Measurements from ENCODE around the gene RPUSD4.
A peak's percentile ranks its signal among the peaks of the same experiment; 100 is the strongest.
"Not testable (repeated sequence)": the region's sequence is repeated elsewhere in the genome, so short reads cannot be mapped to it uniquely, and the experiment has no call there.

RPUSD4 gene, protein sequence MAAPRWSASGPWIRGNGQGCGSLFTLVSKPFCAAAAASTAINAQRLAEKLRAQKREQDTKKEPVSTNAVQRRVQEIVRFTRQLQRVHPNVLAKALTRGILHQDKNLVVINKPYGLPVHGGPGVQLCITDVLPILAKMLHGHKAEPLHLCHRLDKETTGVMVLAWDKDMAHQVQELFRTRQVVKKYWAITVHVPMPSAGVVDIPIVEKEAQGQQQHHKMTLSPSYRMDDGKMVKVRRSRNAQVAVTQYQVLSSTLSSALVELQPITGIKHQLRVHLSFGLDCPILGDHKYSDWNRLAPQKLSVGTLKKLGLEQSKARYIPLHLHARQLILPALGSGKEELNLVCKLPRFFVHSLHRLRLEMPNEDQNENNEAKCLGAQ

DNA sequence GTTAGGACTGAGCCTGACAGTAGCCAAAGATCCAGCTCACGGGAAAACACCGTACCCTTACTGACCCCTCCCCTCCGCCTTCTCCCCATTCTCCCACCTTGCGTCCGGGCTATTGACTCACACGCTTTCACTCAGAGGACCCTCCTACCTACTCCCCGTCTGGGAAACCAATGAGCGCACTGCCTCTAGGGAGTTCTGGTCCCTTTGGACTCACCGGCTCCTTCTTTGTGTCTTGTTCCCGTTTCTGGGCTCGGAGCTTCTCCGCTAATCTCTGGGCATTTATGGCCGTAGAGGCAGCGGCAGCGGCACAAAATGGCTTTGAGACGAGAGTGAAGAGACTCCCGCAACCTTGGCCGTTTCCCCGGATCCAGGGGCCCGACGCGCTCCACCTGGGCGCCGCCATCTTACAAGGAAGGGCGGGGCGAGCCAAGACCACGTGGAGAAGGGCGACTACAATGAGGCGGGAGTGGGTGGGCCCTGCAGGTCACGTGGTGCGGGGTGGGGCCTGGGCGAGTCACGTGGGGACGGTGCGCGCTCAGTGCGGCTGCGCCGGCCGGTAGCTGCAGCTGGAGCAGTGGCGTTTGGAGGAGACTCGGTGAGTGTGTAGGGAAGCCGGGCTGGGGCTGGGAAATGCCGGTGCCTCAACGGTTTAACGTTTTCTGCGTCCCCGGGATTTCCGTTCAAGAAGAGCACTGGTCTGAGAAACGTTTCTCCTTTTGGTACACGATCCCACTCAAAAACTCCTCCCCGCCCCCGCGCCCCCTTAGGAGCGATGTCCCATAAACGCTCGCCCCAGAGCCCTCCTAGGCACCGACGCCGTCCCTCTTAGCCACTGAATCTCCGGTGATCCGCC lies at the start of gene RPUSD4, which contains the start of gene FAM118B:
Gene RPUSD4 (minus strand): TSS at position 415 of the 853 bp plus-strand sequence. CDS start 12 bp downstream, at position 403.
Gene FAM118B (plus strand): TSS at position 547 of the 853 bp plus-strand sequence. CDS start 23,220 bp downstream, outside the sequence.
- H3K4me3 ChIP-seq (ENCODE audit: low read depth, low read length): peak within 1 kb of the TSS; percentile 95
- no peaks in the 10 kb centered on the region for H3K4me1 ChIP-seq (ENCODE audit: control insufficient read depth, insufficient read depth, low read length)
- peaks cover 40% of the 10 kb centered on the region for H3K36me3 ChIP-seq (ENCODE audit: control insufficient read depth, insufficient read depth, low read length)
- H3K27me3 ChIP-seq (ENCODE audit: control insufficient read depth, insufficient read depth, low read length): no peaks in the 10 kb centered on the region
- peak within 1 kb of the TSS; percentile 98 for H3K27ac ChIP-seq (ENCODE audit: low read depth, low read length)
- H3K9me3 ChIP-seq (ENCODE audit: control insufficient read depth, insufficient read depth, low read length): no peaks in the 10 kb centered on the region
- H3K9ac ChIP-seq (ENCODE audit: low read depth, low read length): peak within 1 kb of the TSS; percentile 94

DNA sequence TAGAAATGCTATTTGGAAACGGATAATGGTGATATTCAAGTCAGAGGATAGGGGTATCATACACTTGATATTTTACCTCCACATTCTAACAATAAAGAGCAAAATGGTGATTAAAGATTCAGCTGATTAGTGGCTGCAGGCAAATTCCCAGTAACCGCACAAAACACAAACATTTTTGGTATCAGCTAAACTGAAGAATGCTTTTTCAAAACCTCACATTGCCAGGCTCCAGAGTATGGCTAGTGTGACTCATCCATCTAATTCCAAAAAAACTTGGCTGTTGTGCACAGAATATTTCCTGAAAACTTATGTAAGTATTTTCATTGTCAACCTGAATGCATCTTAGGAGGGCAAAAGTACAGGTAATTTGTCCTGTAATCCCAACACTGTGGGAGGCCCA lies 46.3 kb upstream of the RPUSD4 start:
- no peak overlapping the region for H3K27ac ChIP-seq (ENCODE audit: low read depth, low read length)
- H3K4me1 ChIP-seq (ENCODE audit: control insufficient read depth, insufficient read depth, low read length): no peaks in the 10 kb centered on the region
- H3K9me3 ChIP-seq (ENCODE audit: control insufficient read depth, insufficient read depth, low read length): no peaks in the 10 kb centered on the region
- H3K36me3 ChIP-seq (ENCODE audit: control insufficient read depth, insufficient read depth, low read length): peaks cover 82% of the 10 kb centered on the region
- no peak overlapping the region for H3K4me3 ChIP-seq (ENCODE audit: low read depth, low read length)
- no peak overlapping the region for H3K9ac ChIP-seq (ENCODE audit: low read depth, low read length)
- H3K27me3 ChIP-seq (ENCODE audit: control insufficient read depth, insufficient read depth, low read length): no peaks in the 10 kb centered on the region

DNA sequence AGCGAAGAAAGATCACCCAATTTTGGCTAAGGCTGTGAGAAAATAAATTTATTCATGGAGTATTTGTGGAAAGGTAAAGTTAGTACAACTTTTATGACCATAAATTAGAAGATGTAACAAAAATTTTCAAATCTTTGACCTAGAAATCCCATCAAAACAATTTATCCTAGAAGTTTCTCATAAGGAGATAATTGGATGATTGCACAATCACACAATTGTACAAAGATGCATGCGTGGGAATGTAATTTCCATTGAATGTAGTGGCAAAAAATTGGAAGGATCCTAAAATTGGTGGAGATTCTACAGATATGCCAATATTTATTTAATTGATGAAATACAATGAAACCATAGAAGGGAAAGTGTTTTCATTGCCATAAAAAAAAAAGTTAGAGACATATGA lies 45.7 kb upstream of the RPUSD4 start:
- H3K4me3 ChIP-seq (ENCODE audit: low read depth, low read length): no peak overlapping the region
- no peaks in the 10 kb centered on the region for H3K9me3 ChIP-seq (ENCODE audit: control insufficient read depth, insufficient read depth, low read length)
- H3K9ac ChIP-seq (ENCODE audit: low read depth, low read length): no peak overlapping the region
- no peaks in the 10 kb centered on the region for H3K4me1 ChIP-seq (ENCODE audit: control insufficient read depth, insufficient read depth, low read length)
- no peak overlapping the region for H3K27ac ChIP-seq (ENCODE audit: low read depth, low read length)
- no peaks in the 10 kb centered on the region for H3K27me3 ChIP-seq (ENCODE audit: control insufficient read depth, insufficient read depth, low read length)
- peaks cover 82% of the 10 kb centered on the region for H3K36me3 ChIP-seq (ENCODE audit: control insufficient read depth, insufficient read depth, low read length)

DNA sequence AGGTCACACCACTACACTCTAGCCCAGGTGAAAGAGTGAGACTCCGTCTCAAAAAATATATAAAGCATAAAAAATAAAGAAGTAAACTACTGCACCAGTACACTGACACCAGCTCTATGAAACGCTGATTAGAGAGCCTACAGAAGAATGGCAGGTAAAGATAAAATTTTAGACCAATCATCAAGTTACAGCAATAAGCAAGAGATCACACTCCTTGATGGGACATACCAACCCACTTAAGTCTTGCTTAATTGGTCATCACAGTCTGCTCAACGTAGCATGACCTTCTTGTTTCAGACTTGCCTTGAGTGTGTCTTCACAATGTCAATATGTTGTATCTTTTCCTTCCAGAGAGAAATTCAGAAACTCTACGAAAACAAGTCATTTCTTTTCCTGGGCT lies 44.8 kb upstream of the RPUSD4 start:
- no peak overlapping the region for H3K9ac ChIP-seq (ENCODE audit: low read depth, low read length)
- peaks cover 77% of the 10 kb centered on the region for H3K36me3 ChIP-seq (ENCODE audit: control insufficient read depth, insufficient read depth, low read length)
- H3K9me3 ChIP-seq (ENCODE audit: control insufficient read depth, insufficient read depth, low read length): no peaks in the 10 kb centered on the region
- no peaks in the 10 kb centered on the region for H3K27me3 ChIP-seq (ENCODE audit: control insufficient read depth, insufficient read depth, low read length)
- no peak overlapping the region for H3K27ac ChIP-seq (ENCODE audit: low read depth, low read length)
- no peak overlapping the region for H3K4me3 ChIP-seq (ENCODE audit: low read depth, low read length)
- no peaks in the 10 kb centered on the region for H3K4me1 ChIP-seq (ENCODE audit: control insufficient read depth, insufficient read depth, low read length)

DNA sequence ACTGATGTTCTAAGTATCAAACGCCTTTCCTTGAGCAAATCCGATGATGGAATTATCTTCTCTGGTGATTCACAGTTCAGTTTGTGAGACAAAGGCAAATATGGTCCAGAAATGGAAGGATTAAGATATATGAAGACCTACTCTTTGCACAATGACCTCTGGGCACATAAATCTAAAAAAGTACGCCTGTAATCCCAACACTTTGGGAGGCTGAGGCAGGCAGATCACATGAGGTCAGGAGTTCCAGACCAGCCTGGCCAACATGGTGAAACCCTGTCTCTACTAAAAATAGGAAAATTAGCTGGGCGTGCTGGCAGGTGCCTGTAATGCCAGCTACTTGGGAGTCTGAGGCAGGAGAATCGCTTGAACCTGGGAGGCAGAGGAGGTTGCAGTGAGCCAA lies 44.1 kb upstream of the RPUSD4 start:
- H3K4me1 ChIP-seq (ENCODE audit: control insufficient read depth, insufficient read depth, low read length); H3K27ac ChIP-seq (ENCODE audit: low read depth, low read length); H3K9ac ChIP-seq (ENCODE audit: low read depth, low read length); H3K9me3 ChIP-seq (ENCODE audit: control insufficient read depth, insufficient read depth, low read length); H3K4me3 ChIP-seq (ENCODE audit: low read depth, low read length); H3K27me3 ChIP-seq (ENCODE audit: control insufficient read depth, insufficient read depth, low read length): not testable (repeated sequence)
- H3K36me3 ChIP-seq (ENCODE audit: control insufficient read depth, insufficient read depth, low read length): peaks cover 77% of the 10 kb centered on the region

DNA sequence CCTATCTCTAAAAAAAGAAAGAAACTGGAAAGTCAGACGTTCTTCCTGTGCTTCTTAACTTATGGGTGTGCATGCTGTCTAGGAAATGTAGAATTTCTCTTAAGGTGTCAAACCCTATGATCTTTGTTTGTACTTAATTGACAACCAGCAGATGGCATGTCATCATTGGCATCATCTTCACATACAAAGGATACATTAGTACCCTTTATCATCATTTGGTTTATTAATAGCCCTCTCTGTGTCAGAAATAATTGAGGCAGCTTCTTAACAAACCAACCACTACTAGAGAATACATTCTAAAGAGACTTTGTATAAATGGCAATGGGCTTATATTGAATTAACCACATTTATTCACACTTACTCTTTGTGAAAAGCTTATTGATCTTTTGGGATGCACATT lies 43.4 kb upstream of the RPUSD4 start:
- no peak overlapping the region for H3K27ac ChIP-seq (ENCODE audit: low read depth, low read length)
- H3K9me3 ChIP-seq (ENCODE audit: control insufficient read depth, insufficient read depth, low read length): no peaks in the 10 kb centered on the region
- H3K4me3 ChIP-seq (ENCODE audit: low read depth, low read length): no peak overlapping the region
- H3K4me1 ChIP-seq (ENCODE audit: control insufficient read depth, insufficient read depth, low read length): no peaks in the 10 kb centered on the region
- H3K27me3 ChIP-seq (ENCODE audit: control insufficient read depth, insufficient read depth, low read length): no peaks in the 10 kb centered on the region
- H3K9ac ChIP-seq (ENCODE audit: low read depth, low read length): no peak overlapping the region
- peaks cover 77% of the 10 kb centered on the region for H3K36me3 ChIP-seq (ENCODE audit: control insufficient read depth, insufficient read depth, low read length)

DNA sequence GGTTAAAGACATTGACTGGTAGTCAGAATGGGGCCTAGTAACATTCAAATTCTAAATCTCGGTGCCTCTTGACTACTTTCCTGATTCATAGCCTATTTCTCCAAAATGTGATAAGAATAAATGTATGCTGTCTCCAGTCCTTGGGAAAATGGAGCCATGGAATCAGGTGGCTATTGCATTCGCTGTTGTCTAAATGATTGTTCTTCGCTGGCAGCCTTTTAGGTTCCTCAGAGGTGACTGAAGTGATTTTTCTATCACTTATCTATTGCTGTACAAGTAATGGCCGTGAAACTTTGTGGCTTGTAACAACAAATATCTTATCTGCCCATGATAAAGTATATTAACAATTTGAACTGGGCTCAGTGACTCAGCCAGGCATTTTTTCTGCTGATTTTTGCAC lies 41.8 kb upstream of the RPUSD4 start:
- Histone ChIP-seq H3K27ac (ENCODE audit: low read depth, low read length) (no peak overlapping the region), H3K9ac (ENCODE audit: low read depth, low read length) (no peak overlapping the region), H3K4me3 (ENCODE audit: low read depth, low read length) (no peak overlapping the region), H3K36me3 (ENCODE audit: control insufficient read depth, insufficient read depth, low read length) (peaks cover 77% of the 10 kb centered on the region), H3K27me3 (ENCODE audit: control insufficient read depth, insufficient read depth, low read length) (no peaks in the 10 kb centered on the region), H3K4me1 (ENCODE audit: control insufficient read depth, insufficient read depth, low read length) (no peaks in the 10 kb centered on the region), H3K9me3 (ENCODE audit: control insufficient read depth, insufficient read depth, low read length) (no peaks in the 10 kb centered on the region)

DNA sequence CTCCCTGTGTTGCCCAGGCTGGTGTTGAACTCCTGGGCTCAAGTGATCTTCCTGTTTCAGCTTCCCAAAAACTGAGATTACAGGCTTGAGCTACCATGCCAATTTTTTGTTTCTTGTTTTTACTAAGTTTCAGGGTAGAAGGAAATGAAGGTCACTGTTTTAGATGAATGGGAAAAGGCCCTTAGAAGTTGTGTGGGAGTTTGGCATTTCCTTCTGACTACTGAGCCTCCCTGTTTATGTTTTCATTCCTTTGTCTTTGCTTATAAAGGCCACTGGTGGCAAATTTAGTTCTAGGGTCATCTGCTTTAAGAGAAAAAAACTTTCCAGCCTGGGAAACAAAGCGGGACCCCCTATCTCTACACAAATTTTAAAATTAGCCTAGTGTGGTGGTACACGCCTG lies 35.2 kb upstream of the RPUSD4 start:
- Histone ChIP-seq H3K4me1 (ENCODE audit: control insufficient read depth, insufficient read depth, low read length) (no peaks in the 10 kb centered on the region), H3K27me3 (ENCODE audit: control insufficient read depth, insufficient read depth, low read length) (no peaks in the 10 kb centered on the region), H3K4me3 (ENCODE audit: low read depth, low read length) (no peak overlapping the region), H3K27ac (ENCODE audit: low read depth, low read length) (no peak overlapping the region), H3K9me3 (ENCODE audit: control insufficient read depth, insufficient read depth, low read length) (no peaks in the 10 kb centered on the region), H3K36me3 (ENCODE audit: control insufficient read depth, insufficient read depth, low read length) (peaks cover 69% of the 10 kb centered on the region), H3K9ac (ENCODE audit: low read depth, low read length) (no peak overlapping the region)

DNA sequence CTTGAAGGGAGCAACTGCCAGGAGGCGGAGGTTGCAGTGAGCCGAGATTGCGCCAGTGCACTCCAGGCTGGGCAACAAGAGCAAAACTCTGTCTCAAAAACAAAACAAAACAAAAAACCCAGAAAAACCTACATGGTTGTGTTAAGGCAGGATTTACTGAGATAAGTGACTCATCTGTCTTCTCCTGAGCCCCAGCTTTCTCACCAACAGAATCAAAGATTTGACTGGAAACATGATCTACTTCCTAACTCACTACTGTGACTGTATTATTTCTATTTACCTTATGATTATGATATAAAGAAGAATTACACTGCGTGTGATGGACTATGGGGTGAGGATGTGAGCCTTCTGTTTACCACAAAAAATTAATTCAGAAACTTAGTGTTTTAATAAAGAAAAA lies 21.9 kb upstream of the RPUSD4 start:
- Histone ChIP-seq H3K9me3 (ENCODE audit: control insufficient read depth, insufficient read depth, low read length) (no peaks in the 10 kb centered on the region), H3K36me3 (ENCODE audit: control insufficient read depth, insufficient read depth, low read length) (peaks cover 32% of the 10 kb centered on the region), H3K27me3 (ENCODE audit: control insufficient read depth, insufficient read depth, low read length) (no peaks in the 10 kb centered on the region), H3K4me1 (ENCODE audit: control insufficient read depth, insufficient read depth, low read length) (no peaks in the 10 kb centered on the region), H3K9ac (ENCODE audit: low read depth, low read length) (no peak overlapping the region), H3K4me3 (ENCODE audit: low read depth, low read length) (no peak overlapping the region), H3K27ac (ENCODE audit: low read depth, low read length) (no peak overlapping the region)

DNA sequence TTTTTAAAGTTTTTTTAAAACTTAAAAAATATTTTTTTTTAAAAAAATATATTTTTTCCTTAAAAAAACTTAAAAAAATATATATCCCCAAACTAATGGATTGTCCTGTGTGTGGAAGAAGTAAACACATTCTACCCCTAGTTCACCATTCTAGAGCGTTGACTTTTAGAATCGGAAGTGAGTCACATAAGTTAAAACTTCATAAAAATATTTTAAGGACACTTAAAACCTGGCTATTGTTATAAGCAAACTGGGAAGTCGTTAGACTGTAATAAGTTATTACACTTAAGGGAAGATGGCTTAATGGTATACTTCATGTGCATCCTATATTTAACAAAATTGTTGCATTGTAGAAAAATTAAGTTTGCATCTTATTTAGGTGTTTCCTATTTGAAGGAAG lies 21.2 kb upstream of the RPUSD4 start:
- Histone ChIP-seq H3K9me3 (ENCODE audit: control insufficient read depth, insufficient read depth, low read length) (no peaks in the 10 kb centered on the region), H3K4me1 (ENCODE audit: control insufficient read depth, insufficient read depth, low read length) (no peaks in the 10 kb centered on the region), H3K4me3 (ENCODE audit: low read depth, low read length) (no peak overlapping the region), H3K36me3 (ENCODE audit: control insufficient read depth, insufficient read depth, low read length) (peaks cover 29% of the 10 kb centered on the region), H3K27ac (ENCODE audit: low read depth, low read length) (no peak overlapping the region), H3K27me3 (ENCODE audit: control insufficient read depth, insufficient read depth, low read length) (no peaks in the 10 kb centered on the region), H3K9ac (ENCODE audit: low read depth, low read length) (no peak overlapping the region)
